ENCODE results near the gene KCNG1. TPM values are rescaled to one million over a fixed set of nuclear protein-coding genes. Genes with fewer than 3 reads are reported as not detected.
"Not testable (repeated sequence)": the region's sequence is repeated elsewhere in the genome, so short reads cannot be mapped to it uniquely, and the experiment has no call there.

KCNG1 gene
- total RNA-seq, 4 donors from 2014 or later = 2.2 to 10.4 (median 6.1) TPM

GRCh38 chr20:51054233-51054632 lies 31.3 kb upstream of the KCNG1 start:
- Histone ChIP-seq H3K4me1 (peaks cover 0 to 10% (median 0%) of the 10 kb centered on the region in 3 donors), H3K27me3 (peaks cover 0 to 87% (median 0%) of the 10 kb centered on the region in 4 donors), H3K4me3 (no peak overlapping the region), H3K36me3 (no peaks in the 10 kb centered on the region), H3K27ac (no peak overlapping the region), H3K9me3 (no peaks in the 10 kb centered on the region)
- DNase-seq = no peak
- 62 to 63% methylated on average over 3 to 9 of the region's 11 CpGs for WGBS, 2 donors
- TF ChIP-seq CTCF (IDR thresholded peaks at IDR 0.05) (no peak), POLR2A (IDR thresholded peaks at IDR 0.05) (no peak)
- intact Hi-C loops (cut with DNase I) = no loop called here

GRCh38 chr20:51050531-51051075 lies 27.7 kb upstream of the KCNG1 start:
- Histone ChIP-seq H3K9me3 (peaks cover 0 to 8% (median 0%) of the 10 kb centered on the region in 3 donors), H3K4me1 (peaks cover 0 to 10% (median 0%) of the 10 kb centered on the region in 3 donors), H3K27ac (no peak overlapping the region), H3K36me3 (no peaks in the 10 kb centered on the region), H3K27me3 (peaks cover 0 to 60% (median 0%) of the 10 kb centered on the region in 4 donors), H3K4me3 (no peak overlapping the region)
- TF ChIP-seq CTCF (IDR thresholded peaks at IDR 0.05) = no peak
- no peak for TF ChIP-seq POLR2A (IDR thresholded peaks at IDR 0.05)
- DNase-seq = no peak
- 44 to 47% methylated on average over 8 of the region's 8 CpGs for WGBS, 2 donors
- intact Hi-C loops (cut with DNase I) = no loop called here

- intact Hi-C loops (cut with DNase I) = no loop called here
- no peak overlapping the region for H3K27ac ChIP-seq
- no peak for DNase-seq
These were observed 23.4 kb upstream of the KCNG1 start for GRCh38 chr20:51046021-51046985.

GRCh38 chr20:51045492-51045891 lies 22.6 kb upstream of the KCNG1 start:
- H3K36me3 ChIP-seq; H3K4me1 ChIP-seq; H3K4me3 ChIP-seq; H3K27ac ChIP-seq; intact Hi-C loops (cut with DNase I); H3K9me3 ChIP-seq; DNase-seq: not testable (repeated sequence)
- WGBS, 2 donors = 81 to 86% methylated on average over 8 to 9 of the region's 9 CpGs
- peaks cover 0 to 34% (median 0%) of the 10 kb centered on the region in 4 donors for H3K27me3 ChIP-seq

More at GRCh38 chr20:51046021-51046985, 23.4 kb upstream of the KCNG1 start:
- H3K36me3 ChIP-seq = no peaks in the 10 kb centered on the region
- H3K4me3 ChIP-seq = no peak overlapping the region
- 77 to 80% methylated on average over 9 of the region's 9 CpGs for WGBS, 2 donors
- peaks cover 0 to 8% (median 0%) of the 10 kb centered on the region in 3 donors for H3K9me3 ChIP-seq
- TF ChIP-seq POLR2A (IDR thresholded peaks at IDR 0.05) (no peak), CTCF (IDR thresholded peaks at IDR 0.05) (no peak)
- peaks cover 0 to 35% (median 0%) of the 10 kb centered on the region in 4 donors for H3K27me3 ChIP-seq
- H3K4me1 ChIP-seq = no peaks in the 10 kb centered on the region

- H3K27me3 ChIP-seq = peaks cover 0 to 34% (median 0%) of the 10 kb centered on the region in 4 donors
- whole genome bisulfite sequencing, 2 donors = 72 to 100% methylated on average over 2 to 3 of the region's 3 CpGs
- peaks cover 0 to 8% (median 0%) of the 10 kb centered on the region in 3 donors for H3K9me3 ChIP-seq
- intact Hi-C loops (cut with DNase I) = no loop called here
- no peak for DNase-seq
- no peaks in the 10 kb centered on the region for H3K4me1 ChIP-seq
- no peak overlapping the region for H3K27ac ChIP-seq
- H3K36me3 ChIP-seq = no peaks in the 10 kb centered on the region
- TF ChIP-seq POLR2A (IDR thresholded peaks at IDR 0.05) = no peak
- no peak for TF ChIP-seq CTCF (IDR thresholded peaks at IDR 0.05)
- no peak overlapping the region for H3K4me3 ChIP-seq
These were observed 21.9 kb upstream of the KCNG1 start for GRCh38 chr20:51044796-51045195.

Data from esophagus squamous epithelium (tissue), 5 donors.